SW480 (cell line): Measurements from ENCODE around the gene SCAP.
A peak's percentile ranks its signal among the peaks of the same experiment; 100 is the strongest.
"Not testable (repeated sequence)": the region's sequence is repeated elsewhere in the genome, so short reads cannot be mapped to it uniquely, and the experiment has no call there.

Source experiments
- DNase-seq: peaks from one replicate; pipeline ENCODE4 v3.0.0-alpha.2; 2016; ENCODE audit warnings: low spot score

The SCAP gene

GRCh38 chr3:47480267-47480666 lies 4.5 kb upstream of the SCAP start:
- not testable (repeated sequence) for DNase-seq

DNA sequence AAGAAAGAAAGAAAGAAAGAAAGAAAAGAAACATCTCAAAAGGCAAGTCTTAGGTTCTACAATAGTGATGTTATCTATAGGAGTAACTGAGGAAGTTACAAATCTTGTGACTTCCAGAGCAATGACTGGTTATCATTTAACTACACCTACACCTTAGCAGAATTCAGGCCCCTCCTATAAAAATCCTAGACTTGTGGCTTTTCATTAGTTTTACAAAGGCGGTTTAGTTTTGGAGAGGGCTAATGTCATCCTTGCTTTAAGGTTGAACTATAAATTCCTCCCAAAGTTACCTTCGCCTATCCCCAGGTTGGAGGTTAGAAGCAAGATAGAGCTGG lies 4.1 kb upstream of the SCAP start:
- DNase-seq: no peak

DNA sequence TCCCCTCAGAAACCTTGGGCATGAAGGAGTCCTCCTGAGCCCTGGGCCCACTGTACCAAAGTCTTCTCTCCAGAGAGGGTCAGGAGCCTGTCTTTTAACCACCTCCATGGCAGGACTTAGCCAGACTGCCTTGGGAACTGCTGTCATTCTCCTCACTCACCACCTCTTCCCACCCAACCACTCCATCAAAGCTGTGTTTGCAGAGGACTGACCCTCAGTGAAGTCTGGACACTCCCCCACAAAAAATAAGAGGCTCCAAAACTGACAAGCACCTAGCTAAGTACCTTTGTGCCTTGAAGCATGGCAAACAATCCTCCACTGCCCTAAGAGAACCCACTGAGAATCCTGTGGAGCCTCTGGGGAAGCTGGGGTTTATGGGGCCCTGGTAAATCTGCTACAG lies 2.3 kb upstream of the SCAP start:
- DNase-seq: no peak

GRCh38 chr3:47476644-47477199 lies 981 bp upstream of the SCAP start:
- DNase-seq: no peak

- DNase-seq: no peak
Observed at GRCh38 chr3:47476330-47476626, 537 bp upstream of the SCAP start.

DNA sequence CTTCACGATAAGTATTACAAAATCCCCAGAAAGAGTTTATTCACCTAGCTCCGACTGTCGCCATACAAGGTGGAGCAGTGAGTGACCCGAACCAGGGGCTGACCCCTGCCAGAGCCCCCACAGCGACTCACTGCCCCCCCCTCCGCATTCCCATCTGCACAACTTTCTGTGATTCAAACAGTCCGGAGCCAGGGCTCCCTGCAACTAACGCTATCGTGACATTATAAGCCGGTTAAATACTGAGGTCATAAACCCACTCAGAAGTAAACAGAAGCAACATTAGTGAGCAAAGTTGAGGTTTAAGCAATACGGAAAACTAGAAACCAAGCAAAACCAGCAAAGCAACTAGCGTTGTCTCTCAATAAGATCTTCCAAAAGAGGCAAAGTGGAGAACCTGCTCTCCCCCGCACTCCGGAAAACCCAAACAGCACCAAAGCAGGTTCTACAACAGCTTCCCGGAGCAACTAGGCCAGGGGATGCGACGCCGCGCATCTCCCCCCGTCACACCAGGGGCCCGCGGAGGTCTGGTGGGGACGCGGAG lies 642 bp downstream of the SCAP start:
- DNase-seq: peak; percentile 25

- no peak for DNase-seq
Observed at GRCh38 chr3:47473391-47473790, 2.4 kb downstream of the SCAP start.

GRCh38 chr3:47469616-47470015 lies 6.1 kb downstream of the SCAP start:
- DNase-seq: no peak

- not testable (repeated sequence) for DNase-seq
Observed at GRCh38 chr3:47468315-47468714, 7.4 kb downstream of the SCAP start.

GRCh38 chr3:47464588-47464987 lies 11.2 kb downstream of the SCAP start:
- no peak for DNase-seq

GRCh38 chr3:47459534-47460085 lies 16.1 kb downstream of the SCAP start:
- not testable (repeated sequence) for DNase-seq

GRCh38 chr3:47456984-47457383 lies 18.8 kb downstream of the SCAP start:
- DNase-seq: no peak

DNA sequence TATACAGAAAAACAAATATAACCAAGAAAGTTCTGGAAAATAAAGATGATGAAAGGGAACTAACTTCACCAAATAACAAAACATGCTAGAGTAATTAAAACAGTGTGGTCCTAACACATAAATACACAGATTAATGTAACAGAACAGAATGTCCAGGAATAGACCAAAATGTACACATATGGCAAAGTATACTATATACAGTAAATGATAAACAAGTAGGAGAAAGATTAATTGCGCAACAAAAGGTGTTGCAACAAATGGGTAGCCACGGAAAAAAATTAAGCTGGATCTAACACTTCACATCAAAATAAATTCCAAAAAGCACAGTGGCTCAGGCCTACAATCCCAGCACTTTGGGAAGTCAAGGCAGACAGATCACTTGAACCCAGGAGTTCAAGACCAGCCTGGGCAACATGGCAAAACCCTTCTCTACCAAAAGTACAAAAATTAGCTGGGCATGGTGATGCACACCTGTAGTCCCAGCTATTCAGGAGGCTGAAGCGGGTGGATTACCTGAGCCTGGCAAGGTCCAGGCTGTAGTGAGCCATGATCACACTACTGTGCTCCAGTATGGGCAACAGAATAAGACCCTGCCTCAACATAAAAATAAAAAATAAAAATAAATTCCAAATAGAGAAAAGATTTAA lies 19.8 kb downstream of the SCAP start:
- no peak for DNase-seq

GRCh38 chr3:47452453-47453215 lies 23.1 kb downstream of the SCAP start:
- DNase-seq: no peak

- no peak for DNase-seq
Observed at GRCh38 chr3:47444103-47444502, 31.6 kb downstream of the SCAP start.

DNA sequence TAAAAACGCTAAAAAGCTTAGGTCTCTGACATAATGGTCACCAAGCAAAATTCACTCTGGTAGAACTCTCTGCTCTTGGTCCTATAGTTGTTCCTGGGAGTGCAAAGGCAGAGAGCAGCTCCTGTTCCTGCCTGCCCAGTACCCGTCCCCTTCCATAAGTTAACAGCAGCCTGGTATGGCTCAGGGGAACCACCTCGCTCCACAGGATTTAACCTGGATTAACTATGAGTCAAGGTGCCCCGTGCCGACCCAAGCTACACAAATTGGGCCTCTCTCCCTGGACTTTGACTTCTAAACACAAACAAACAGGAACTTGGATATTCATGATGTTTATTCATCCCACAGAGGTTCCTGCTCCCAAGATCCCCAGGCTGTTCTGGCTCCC lies 32.1 kb downstream of the SCAP start:
- DNase-seq: peak; percentile 61

DNA sequence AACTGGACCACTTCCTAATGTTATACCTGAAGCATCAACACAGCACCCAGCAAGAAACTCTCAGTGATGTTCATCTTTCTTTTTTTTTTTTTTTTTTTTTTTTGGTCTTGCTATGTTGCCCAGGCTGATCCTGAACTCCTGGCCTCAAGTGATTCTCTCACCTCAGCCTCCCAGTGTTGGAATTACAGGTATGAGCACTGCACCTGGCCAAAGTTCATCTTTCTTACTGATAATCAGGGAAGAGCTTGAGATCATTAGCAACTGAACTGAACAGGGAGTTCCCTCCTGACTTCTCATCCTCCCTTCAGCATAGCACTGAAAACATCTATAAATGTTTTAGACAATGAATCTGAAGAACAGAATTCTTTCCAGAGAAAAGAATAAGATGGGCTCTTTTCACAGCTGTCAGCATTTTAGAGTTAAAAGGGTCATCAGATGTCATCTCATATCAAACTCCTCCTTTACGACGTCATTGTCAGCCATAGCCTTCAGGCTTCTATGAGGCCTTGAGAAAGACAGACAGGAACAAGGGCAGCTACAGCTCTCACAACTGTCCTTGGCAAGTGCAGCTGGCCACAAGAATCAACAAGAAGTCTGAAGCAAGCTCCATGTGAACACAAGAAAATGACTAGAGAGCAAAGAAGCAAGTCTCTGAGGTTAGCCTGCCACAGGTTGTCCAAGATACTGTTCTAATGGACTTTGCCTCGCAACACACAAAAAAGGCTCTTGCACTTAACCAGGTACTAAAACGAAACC lies 33.8 kb downstream of the SCAP start:
- no peak for DNase-seq

DNA sequence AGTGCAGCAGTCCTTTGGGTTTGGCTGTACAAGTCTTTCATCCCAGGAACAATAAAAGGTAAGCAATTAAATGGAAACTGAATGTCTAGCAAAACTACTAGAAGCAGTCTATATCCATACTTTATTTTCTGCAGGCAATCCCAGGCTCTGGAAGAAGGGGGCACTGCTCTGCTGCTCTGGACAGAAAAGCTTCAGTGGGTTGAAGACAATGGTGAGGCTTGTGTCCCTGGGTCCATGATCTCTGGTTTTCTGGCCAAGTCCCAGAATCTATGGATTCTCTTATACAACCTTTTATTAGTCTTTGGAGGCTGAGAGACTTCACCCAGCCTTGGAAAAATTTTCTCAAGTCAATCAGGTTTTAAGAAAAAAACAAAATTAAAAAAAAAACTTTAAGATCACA lies 35.6 kb downstream of the SCAP start:
- DNase-seq: no peak

DNA sequence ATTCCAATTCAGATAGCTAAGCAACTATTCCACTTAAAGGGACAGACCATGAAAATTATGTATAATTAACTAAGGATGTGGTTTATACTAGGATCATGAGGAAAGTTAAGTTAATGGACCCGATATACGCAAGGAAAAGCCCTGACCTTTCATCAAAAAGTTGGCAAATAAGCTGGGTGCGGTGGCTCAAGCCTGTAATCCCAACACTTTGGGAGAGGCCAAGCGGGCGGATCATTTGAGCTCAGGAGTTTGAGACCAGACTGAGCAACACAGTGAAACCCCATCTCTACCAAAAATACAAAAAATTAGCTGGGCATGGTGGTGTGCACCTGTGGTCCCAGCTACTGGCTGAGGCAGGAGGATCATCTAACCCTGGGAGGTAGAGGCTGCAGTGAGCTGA lies 39.6 kb downstream of the SCAP start:
- no peak for DNase-seq

DNA sequence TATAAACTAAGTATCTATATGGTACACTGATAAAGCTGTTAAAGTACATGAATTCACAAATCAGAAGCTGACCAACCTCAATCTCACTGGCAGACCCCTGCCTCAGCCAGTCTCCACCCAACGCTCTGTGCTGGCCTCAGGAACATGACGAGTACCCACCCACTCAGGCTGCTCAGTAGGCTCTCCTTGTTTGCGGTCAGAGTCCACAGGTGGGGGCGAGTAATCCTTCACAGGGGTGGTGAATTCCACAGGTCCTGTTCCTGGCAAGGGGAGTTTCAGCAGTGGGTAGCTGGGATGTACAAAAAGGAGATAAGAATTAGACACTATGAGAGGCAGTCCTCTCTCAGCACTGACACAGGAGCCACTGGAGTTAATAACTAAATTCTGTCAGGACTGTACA lies 40.9 kb downstream of the SCAP start:
- no peak for DNase-seq

GRCh38 chr3:47433796-47434195 lies 41.9 kb downstream of the SCAP start:
- no peak for DNase-seq

- DNase-seq: no peak
Observed at GRCh38 chr3:47432673-47433072, 43.1 kb downstream of the SCAP start.

GRCh38 chr3:47431225-47431624 lies 44.5 kb downstream of the SCAP start:
- DNase-seq: no peak
